Measurements from ENCODE around the gene C16orf95. TPM values are rescaled to one million over a fixed set of nuclear protein-coding genes. Genes with fewer than 3 reads are reported as not detected.

Gene C16orf95, protein sequence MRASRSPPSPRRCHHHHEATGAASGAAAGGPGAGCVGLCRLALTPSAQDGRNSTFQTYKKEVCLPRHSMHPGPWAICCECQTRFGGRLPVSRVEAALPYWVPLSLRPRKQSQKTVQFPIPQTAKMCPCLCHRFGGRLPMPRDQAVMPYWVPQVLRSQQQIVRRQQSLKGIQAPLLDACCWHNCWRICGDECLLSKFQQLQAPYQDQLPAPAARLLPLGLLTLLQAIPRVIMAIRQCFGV
- total RNA-seq, result 1 to 10 TPM; 1.1 to 3.2 (median 2.4) TPM
- polyA plus RNA-seq, result 1 to 10 TPM; 3.1 to 4.7 TPM

GRCh38 chr16:87316923-87317749 lies at the start of gene C16orf95:
Gene C16orf95 (minus strand): TSS chr16:87317392. CDS start chr16:87317242, 150 bp downstream.
- TF ChIP-seq CTCF (IDR thresholded peaks at IDR 0.05), result peak; percentile 5 to 34 (median 20)
- H3K9me3 ChIP-seq, result no peaks in the 10 kb centered on the region
- FAIRE-seq, result no peak
- H3K27ac ChIP-seq, result peak within 1 kb of the TSS; percentile 81 to 92 (median 91)
- no peaks in the 10 kb centered on the region for H3K27me3 ChIP-seq
- peaks cover 7 to 10% (median 9%) of the 10 kb centered on the region in 3 donors for H3K4me1 ChIP-seq
- 0 to 1% methylated on average over 49 to 64 of the region's 64 CpGs for WGBS, 2 donors
- intact Hi-C loops (cut with DNase I), result no loop called here
- no peaks in the 10 kb centered on the region for H3K36me3 ChIP-seq
- H3K4me3 ChIP-seq, result peak within 1 kb of the TSS; percentile 85 to 97 (median 88)
- peak; percentile 95 to 98 (median 96) for DNase-seq
- ATAC-seq, result peak; percentile 96 to 99 (median 97)

DNA sequence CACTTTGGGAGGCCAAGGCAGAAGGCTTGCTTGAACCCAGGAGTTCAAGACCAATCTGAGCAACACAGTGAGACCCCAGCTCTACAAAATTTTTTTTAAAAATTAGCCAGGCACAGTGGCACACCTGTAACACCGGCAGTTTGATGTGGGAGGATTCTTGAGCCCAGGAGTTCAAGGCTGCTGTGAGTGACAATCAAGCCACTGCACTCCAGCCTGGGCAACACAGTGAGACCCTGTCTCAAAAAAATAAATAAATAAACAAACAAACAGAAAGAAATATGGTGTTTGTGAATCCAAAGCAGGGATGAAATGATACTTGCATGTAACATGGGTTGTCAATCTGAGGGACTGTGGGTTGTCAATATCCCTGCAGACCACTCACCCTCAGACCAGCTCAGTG lies 49.7 kb upstream of the C16orf95 start:
- Histone ChIP-seq H3K36me3 (no peaks in the 10 kb centered on the region), H3K9me3 (no peaks in the 10 kb centered on the region), H3K4me1 (peaks cover 0 to 7% (median 6%) of the 10 kb centered on the region in 3 donors), H3K27me3 (no peaks in the 10 kb centered on the region), H3K4me3 (no peak overlapping the region), H3K27ac (no peak overlapping the region)
- no peak for DNase-seq
- intact Hi-C loops (cut with DNase I), result no loop called here
- no peak for FAIRE-seq
- TF ChIP-seq CTCF (IDR thresholded peaks at IDR 0.05), result no peak
- no peak for ATAC-seq
- 80 to 88% methylated on average over 1 of the region's 1 CpG for WGBS, 2 donors

DNA sequence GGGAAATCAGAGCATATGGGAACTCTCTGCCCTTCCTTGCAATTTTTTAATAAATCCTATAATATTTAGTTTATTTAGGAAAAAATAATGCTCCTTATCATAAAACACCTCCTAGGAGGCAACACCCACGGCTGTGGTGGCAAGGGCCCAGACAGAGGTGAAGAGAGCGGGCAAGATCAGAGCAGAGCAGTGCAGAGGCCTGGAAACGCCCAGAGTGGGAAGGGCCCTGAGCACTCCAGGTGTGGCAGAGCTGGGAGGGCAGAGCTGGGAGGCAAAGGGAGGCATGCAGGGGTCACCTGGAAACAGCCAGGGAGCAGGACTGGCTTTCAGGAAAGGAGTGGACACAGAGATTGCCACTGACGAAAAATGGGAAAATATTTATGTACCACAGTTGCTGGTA lies 49.1 kb upstream of the C16orf95 start:
- Histone ChIP-seq H3K27ac (no peak overlapping the region), H3K36me3 (no peaks in the 10 kb centered on the region), H3K4me3 (no peak overlapping the region), H3K27me3 (no peaks in the 10 kb centered on the region), H3K9me3 (no peaks in the 10 kb centered on the region), H3K4me1 (peaks cover 0 to 7% (median 6%) of the 10 kb centered on the region in 3 donors)
- FAIRE-seq, result no peak
- peak in 1 of 4 donors; percentile 37 for ATAC-seq
- DNase-seq, result peak in 1 of 6 donors; percentile 19
- intact Hi-C loops (cut with DNase I), result no loop called here
- WGBS, 2 donors, result 63 to 71% methylated on average over 4 of the region's 4 CpGs
- no peak for TF ChIP-seq CTCF (IDR thresholded peaks at IDR 0.05)

GRCh38 chr16:87365021-87365713 lies 48.0 kb upstream of the C16orf95 start:
- ATAC-seq, result no peak
- no peak for TF ChIP-seq CTCF (IDR thresholded peaks at IDR 0.05)
- no peak for FAIRE-seq

More at GRCh38 chr16:87365021-87365713, 48.0 kb upstream of the C16orf95 start:
- no peak overlapping the region for H3K4me3 ChIP-seq
- DNase-seq, result no peak
- intact Hi-C loops (cut with DNase I), result no loop called here
- no peak overlapping the region for H3K27ac ChIP-seq
- WGBS, 2 donors, result 87 to 88% methylated on average over 13 of the region's 13 CpGs
- peaks cover 0 to 7% (median 6%) of the 10 kb centered on the region in 3 donors for H3K4me1 ChIP-seq
- H3K27me3 ChIP-seq, result no peaks in the 10 kb centered on the region
- no peaks in the 10 kb centered on the region for H3K36me3 ChIP-seq
- H3K9me3 ChIP-seq, result no peaks in the 10 kb centered on the region

Measured in pancreas (tissue), 10 donors.